Measurements from ENCODE around the gene CCT7. TPM values are rescaled to one million over a fixed set of nuclear protein-coding genes. Genes with fewer than 3 reads are reported as not detected.

CCT7 gene
- total RNA-seq, 1 experiment from 2014 or later = 648 TPM

- intact Hi-C loops (cut with micrococcal nuclease; ENCODE audit: unreplicated experiment) = no loop called here
- Histone ChIP-seq H3K27me3 (replicated peaks; ENCODE audit: insufficient read depth, low read depth, low read length, poor library complexity) (peaks cover 59% of the 10 kb centered on the region), H3K36me3 (ENCODE audit: insufficient read depth, low read length, poor library complexity, severe bottlenecking) (no peaks in the 10 kb centered on the region), H3K4me3 (ENCODE audit: low read depth, low read length, poor library complexity, severe bottlenecking) (no peak overlapping the region), H3K27ac (ENCODE audit: low read depth, low read length, poor library complexity, severe bottlenecking) (no peak overlapping the region), H3K4me1 (ENCODE audit: insufficient read depth, low read length, poor library complexity, severe bottlenecking) (peaks cover 6% of the 10 kb centered on the region), H3K9me3 (ENCODE audit: low read depth, low read length, poor library complexity, severe bottlenecking) (no peaks in the 10 kb centered on the region)
- CTCF ChIA-PET = no interaction called here
- no peak for DNase-seq (ENCODE audit: low spot score)
- BruUV-seq (replicated peaks) = no TSS peak
- TF ChIP-seq CTCF (conservative IDR thresholded peaks at IDR 0.05; ENCODE audit: low read depth, low read length) = no peak
- no peak for TF ChIP-seq EZH2 (IDR thresholded peaks at IDR 0.05; ENCODE audit: borderline replicate concordance, low read depth, low read length, poor library complexity, severe bottlenecking)
- POLR2A ChIA-PET (ENCODE audit: low non-redundant PET) = interaction anchor here (0.7 kb wide), 1 partner anchor 1897 kb away, joined by 4 read pairs; no protein-coding TSS in a partner anchor
Observed at GRCh38 chr2:73295751-73296400, 61.8 kb downstream of the CCT7 start.

GRCh38 chr2:73297151-73297559 is 63.0 kb downstream of the CCT7 start:
- intact Hi-C loops (cut with micrococcal nuclease; ENCODE audit: unreplicated experiment) = no loop called here
- Histone ChIP-seq H3K27ac (ENCODE audit: low read depth, low read length, poor library complexity, severe bottlenecking) (no peak overlapping the region), H3K27me3 (replicated peaks; ENCODE audit: insufficient read depth, low read depth, low read length, poor library complexity) (peaks cover 51% of the 10 kb centered on the region), H3K4me1 (ENCODE audit: insufficient read depth, low read length, poor library complexity, severe bottlenecking) (peaks cover 6% of the 10 kb centered on the region), H3K36me3 (ENCODE audit: insufficient read depth, low read length, poor library complexity, severe bottlenecking) (no peaks in the 10 kb centered on the region), H3K4me3 (ENCODE audit: low read depth, low read length, poor library complexity, severe bottlenecking) (no peak overlapping the region), H3K9me3 (ENCODE audit: low read depth, low read length, poor library complexity, severe bottlenecking) (no peaks in the 10 kb centered on the region)
- TF ChIP-seq CTCF (conservative IDR thresholded peaks at IDR 0.05; ENCODE audit: low read depth, low read length) (no peak), EZH2 (IDR thresholded peaks at IDR 0.05; ENCODE audit: borderline replicate concordance, low read depth, low read length, poor library complexity, severe bottlenecking) (no peak)
- POLR2A ChIA-PET (ENCODE audit: low non-redundant PET) = no interaction called here
- no peak for DNase-seq (ENCODE audit: low spot score)
- CTCF ChIA-PET = no interaction called here
- BruUV-seq (replicated peaks) = no TSS peak

- TF ChIP-seq EZH2 (IDR thresholded peaks at IDR 0.05; ENCODE audit: borderline replicate concordance, low read depth, low read length, poor library complexity, severe bottlenecking) (no peak), CTCF (conservative IDR thresholded peaks at IDR 0.05; ENCODE audit: low read depth, low read length) (no peak)
- no peak overlapping the region for H3K4me3 ChIP-seq (ENCODE audit: low read depth, low read length, poor library complexity, severe bottlenecking)
- H3K27ac ChIP-seq (ENCODE audit: low read depth, low read length, poor library complexity, severe bottlenecking) = no peak overlapping the region
- no TSS peak for BruUV-seq (replicated peaks)
- intact Hi-C loops (cut with micrococcal nuclease; ENCODE audit: unreplicated experiment) = no loop called here
- ChIA-PET CTCF (no interaction called here), POLR2A (ENCODE audit: low non-redundant PET) (no interaction called here)
- no peak for DNase-seq (ENCODE audit: low spot score)
- no peaks in the 10 kb centered on the region for H3K36me3 ChIP-seq (ENCODE audit: insufficient read depth, low read length, poor library complexity, severe bottlenecking)
- no peaks in the 10 kb centered on the region for H3K9me3 ChIP-seq (ENCODE audit: low read depth, low read length, poor library complexity, severe bottlenecking)
- H3K4me1 ChIP-seq (ENCODE audit: insufficient read depth, low read length, poor library complexity, severe bottlenecking) = peaks cover 6% of the 10 kb centered on the region
- H3K27me3 ChIP-seq (replicated peaks; ENCODE audit: insufficient read depth, low read depth, low read length, poor library complexity) = peaks cover 46% of the 10 kb centered on the region
Observed at GRCh38 chr2:73297586-73297985, 63.5 kb downstream of the CCT7 start.
